ENCODE measurements around the gene CRYGD. TPM values are rescaled to one million over a fixed set of nuclear protein-coding genes. Genes with fewer than 3 reads are reported as not detected.

The CRYGD gene
- total and polyA plus RNA-seq, 2 of the 4 experiments (the other 2 are of a cell fraction), result not detected

DNA sequence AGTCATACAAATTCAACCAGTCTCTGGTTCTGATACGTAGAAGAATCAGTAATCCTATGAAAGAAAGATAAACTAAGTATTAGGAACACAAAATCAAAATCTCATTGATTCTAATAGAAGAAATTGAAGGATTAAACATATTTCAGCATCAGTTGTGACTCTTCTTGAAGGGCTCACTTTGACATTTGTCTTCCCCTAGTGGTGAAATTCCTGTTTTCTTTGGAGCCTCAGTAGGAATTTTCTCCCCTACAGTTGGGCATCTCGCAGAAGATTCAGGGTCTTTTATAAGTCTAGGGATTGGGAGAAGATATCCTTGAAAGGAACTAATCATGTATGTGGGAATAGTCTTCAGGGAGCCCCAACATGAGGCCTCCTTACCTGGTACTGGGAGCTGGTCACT lies 24.5 kb upstream of the CRYGD start:
- H4K8ac ChIP-seq (ENCODE audit: low read depth in 2 of 2, low read length in 2 of 2), result no peak overlapping the region
- H3K9ac ChIP-seq (ENCODE audit: low read depth, low read length), result no peak overlapping the region
- no peak overlapping the region for H2AFZ ChIP-seq (replicated peaks; ENCODE audit: low read length, poor library complexity)
- H2BK5ac ChIP-seq (ENCODE audit: low read depth, low read length, poor library complexity, severe bottlenecking), result no peak overlapping the region
- H4K20me1 ChIP-seq (ENCODE audit: insufficient read depth, low read length), result no peaks in the 10 kb centered on the region
- in situ Hi-C loops (cut with MboI; ENCODE audit: low sequenced_read_pairs) (no loop called here), dilution Hi-C loops (cut with HindIII; ENCODE audit: low sequenced_read_pairs, unreplicated experiment) (no loop called here), intact Hi-C loops (cut with micrococcal nuclease) (no loop called here)
- H3K14ac ChIP-seq (replicated peaks; ENCODE audit: low read depth, low read length), result no peak overlapping the region
- no peak overlapping the region for H3K4me2 ChIP-seq (ENCODE audit: low read depth, low read length)
- H3K4ac ChIP-seq (ENCODE audit: low read depth, low read length), result no peak overlapping the region
- no peak overlapping the region for H4K91ac ChIP-seq (ENCODE audit: insufficient read depth, low read depth, low read length)
- no peaks in the 10 kb centered on the region for H3K4me1 ChIP-seq (ENCODE audit: control insufficient read depth, insufficient read depth, low read length)
- H3K9me3 ChIP-seq (ENCODE audit: control insufficient read depth, insufficient read depth, low read length), result no peaks in the 10 kb centered on the region
- no peak overlapping the region for H3K27ac ChIP-seq (ENCODE audit: insufficient read depth, low read length)
- no peak overlapping the region for H2AK9ac ChIP-seq (replicated peaks; ENCODE audit: low read depth, low read length, poor library complexity)
- no peak overlapping the region for H3K56ac ChIP-seq (ENCODE audit: extremely low read depth, insufficient read depth, low read length)
- 0 out of 2 replicates have a peak, but pooled peaks cover 1% of the 10 kb centered on the region for H3K27me3 ChIP-seq (ENCODE audit: control insufficient read depth, insufficient read depth, low read length)
- H2AK5ac ChIP-seq (ENCODE audit: low read depth, low read length), result no peak overlapping the region
- H3K23ac ChIP-seq (ENCODE audit: low read depth, low read length), result no peak overlapping the region
- CTCF ChIA-PET, result no interaction called here
- no peak for DNase-seq
- no peak for ATAC-seq (ENCODE audit: low read depth)
- POLR2A ChIA-PET (ENCODE audit: unreplicated experiment), result no interaction called here
- no CpG with 5 or more reads among the region's 2 CpGs for WGBS, 2 experiments (ENCODE audit: extremely low coverage in 2 of 2, insufficient read length in 1 of 2)
- no peak overlapping the region for H3K4me3 ChIP-seq (ENCODE audit: insufficient read depth, low read depth, low read length)
- H2BK120ac ChIP-seq (ENCODE audit: low read depth, low read length), result no peak overlapping the region
- no TSS peak for BruUV-seq (replicated peaks)
- H2BK20ac ChIP-seq (ENCODE audit: low read depth, low read length), result no peak overlapping the region
- H3K79me1 ChIP-seq (ENCODE audit: low read depth in 1 of 2, low read length in 2 of 2), result no peaks in the 10 kb centered on the region
- no peak overlapping the region for H3K18ac ChIP-seq (ENCODE audit: low read depth, low read length)
- no peaks in the 10 kb centered on the region for H3K9me1 ChIP-seq (ENCODE audit: insufficient read depth, low read length)
- H3K36me3 ChIP-seq (ENCODE audit: control insufficient read depth, insufficient read depth, low read length), result no peaks in the 10 kb centered on the region
- no peak overlapping the region for H4K5ac ChIP-seq (ENCODE audit: low read depth, low read length)
- TF ChIP-seq RAD21 (IDR thresholded peaks at IDR 0.05; ENCODE audit: low read length) (no peak), RFX5 (IDR thresholded peaks at IDR 0.05; ENCODE audit: low read depth, low read length) (no peak), MXI1 (IDR thresholded peaks at IDR 0.05; ENCODE audit: borderline replicate concordance, low read depth, low read length) (no peak), MAZ (IDR thresholded peaks at IDR 0.05; ENCODE audit: borderline replicate concordance, low read depth, low read length) (no peak), CHD1 (IDR thresholded peaks at IDR 0.05; ENCODE audit: low read depth, low read length) (no peak), RCOR1 (IDR thresholded peaks at IDR 0.05; ENCODE audit: insufficient replicate concordance, low read length) (no peak), NFE2L2 (IDR thresholded peaks at IDR 0.05; ENCODE audit: low read depth, low read length) (no peak), MAFK (IDR thresholded peaks at IDR 0.05; ENCODE audit: low read depth, low read length) (no peak), POLR2A (IDR thresholded peaks at IDR 0.05; ENCODE audit: low read depth, low read length) (no peak), BHLHE40 (IDR thresholded peaks at IDR 0.05; ENCODE audit: low read depth, low read length) (no peak), CEBPB (IDR thresholded peaks at IDR 0.05; ENCODE audit: low read depth, low read length) (no peak), SMC3 (IDR thresholded peaks at IDR 0.05; ENCODE audit: low read depth, low read length) (no peak), FOS (IDR thresholded peaks at IDR 0.05; ENCODE audit: low read depth, low read length) (no peak)
- TF ChIP-seq, protein P1, sequence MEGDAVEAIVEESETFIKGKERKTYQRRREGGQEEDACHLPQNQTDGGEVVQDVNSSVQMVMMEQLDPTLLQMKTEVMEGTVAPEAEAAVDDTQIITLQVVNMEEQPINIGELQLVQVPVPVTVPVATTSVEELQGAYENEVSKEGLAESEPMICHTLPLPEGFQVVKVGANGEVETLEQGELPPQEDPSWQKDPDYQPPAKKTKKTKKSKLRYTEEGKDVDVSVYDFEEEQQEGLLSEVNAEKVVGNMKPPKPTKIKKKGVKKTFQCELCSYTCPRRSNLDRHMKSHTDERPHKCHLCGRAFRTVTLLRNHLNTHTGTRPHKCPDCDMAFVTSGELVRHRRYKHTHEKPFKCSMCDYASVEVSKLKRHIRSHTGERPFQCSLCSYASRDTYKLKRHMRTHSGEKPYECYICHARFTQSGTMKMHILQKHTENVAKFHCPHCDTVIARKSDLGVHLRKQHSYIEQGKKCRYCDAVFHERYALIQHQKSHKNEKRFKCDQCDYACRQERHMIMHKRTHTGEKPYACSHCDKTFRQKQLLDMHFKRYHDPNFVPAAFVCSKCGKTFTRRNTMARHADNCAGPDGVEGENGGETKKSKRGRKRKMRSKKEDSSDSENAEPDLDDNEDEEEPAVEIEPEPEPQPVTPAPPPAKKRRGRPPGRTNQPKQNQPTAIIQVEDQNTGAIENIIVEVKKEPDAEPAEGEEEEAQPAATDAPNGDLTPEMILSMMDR (conservative IDR thresholded peaks at IDR 0.05; ENCODE audit: low read depth, low read length), result no peak
- TF ChIP-seq, protein P2, sequence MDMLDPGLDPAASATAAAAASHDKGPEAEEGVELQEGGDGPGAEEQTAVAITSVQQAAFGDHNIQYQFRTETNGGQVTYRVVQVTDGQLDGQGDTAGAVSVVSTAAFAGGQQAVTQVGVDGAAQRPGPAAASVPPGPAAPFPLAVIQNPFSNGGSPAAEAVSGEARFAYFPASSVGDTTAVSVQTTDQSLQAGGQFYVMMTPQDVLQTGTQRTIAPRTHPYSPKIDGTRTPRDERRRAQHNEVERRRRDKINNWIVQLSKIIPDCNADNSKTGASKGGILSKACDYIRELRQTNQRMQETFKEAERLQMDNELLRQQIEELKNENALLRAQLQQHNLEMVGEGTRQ (IDR thresholded peaks at IDR 0.05; ENCODE audit: low read depth, low read length), result no peak
- TF ChIP-seq, protein P3, sequence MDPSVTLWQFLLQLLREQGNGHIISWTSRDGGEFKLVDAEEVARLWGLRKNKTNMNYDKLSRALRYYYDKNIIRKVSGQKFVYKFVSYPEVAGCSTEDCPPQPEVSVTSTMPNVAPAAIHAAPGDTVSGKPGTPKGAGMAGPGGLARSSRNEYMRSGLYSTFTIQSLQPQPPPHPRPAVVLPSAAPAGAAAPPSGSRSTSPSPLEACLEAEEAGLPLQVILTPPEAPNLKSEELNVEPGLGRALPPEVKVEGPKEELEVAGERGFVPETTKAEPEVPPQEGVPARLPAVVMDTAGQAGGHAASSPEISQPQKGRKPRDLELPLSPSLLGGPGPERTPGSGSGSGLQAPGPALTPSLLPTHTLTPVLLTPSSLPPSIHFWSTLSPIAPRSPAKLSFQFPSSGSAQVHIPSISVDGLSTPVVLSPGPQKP (IDR thresholded peaks at IDR 0.05; ENCODE audit: borderline replicate concordance, low read depth, low read length), result no peak
- no peak overlapping the region for H2BK15ac ChIP-seq (ENCODE audit: low read depth, low read length)

All from IMR-90 (cell line).